Activated T-helper 1 cell treated with Interleukin-2 at 50 U/mL for 16 hours (primary cell): ENCODE results near the gene MSRB2.
"Not testable (repeated sequence)": the region's sequence is repeated elsewhere in the genome, so short reads cannot be mapped to it uniquely, and the experiment has no call there.

Experiments used
- DNase-seq: peaks from one replicate; pipeline ENCODE4 v3.0.0-alpha.2; 2020; ENCODE audit warnings: low read depth

Gene MSRB2

GRCh38 chr10:23070092-23070912 is 25.1 kb upstream of the MSRB2 start:
- not testable (repeated sequence) for DNase-seq

GRCh38 chr10:23070913-23071218 is 24.5 kb upstream of the MSRB2 start:
- DNase-seq, result no peak

GRCh38 chr10:23072593-23072992 is 22.8 kb upstream of the MSRB2 start:
- not testable (repeated sequence) for DNase-seq

- DNase-seq, result no peak
Measured at GRCh38 chr10:23073527-23073926, 21.9 kb upstream of the MSRB2 start.

GRCh38 chr10:23075672-23076071 is 19.7 kb upstream of the MSRB2 start:
- DNase-seq, result no peak

- no peak for DNase-seq
Measured at GRCh38 chr10:23078114-23078513, 17.3 kb upstream of the MSRB2 start.

- no peak for DNase-seq
Measured at GRCh38 chr10:23079700-23080099, 15.7 kb upstream of the MSRB2 start.

GRCh38 chr10:23080262-23080661 is 15.1 kb upstream of the MSRB2 start:
- DNase-seq, result no peak

- DNase-seq, result no peak
Measured at GRCh38 chr10:23081221-23081750, 14.1 kb upstream of the MSRB2 start.

GRCh38 chr10:23081891-23082290 is 13.5 kb upstream of the MSRB2 start:
- no peak for DNase-seq

- DNase-seq, result no peak
Measured at GRCh38 chr10:23088609-23089008, 6.8 kb upstream of the MSRB2 start.

GRCh38 chr10:23094786-23095403 is 484 bp upstream of the MSRB2 start:
- DNase-seq, result no peak

GRCh38 chr10:23095966-23096801 is 805 bp downstream of the MSRB2 start:
- peak; percentile 2 for DNase-seq

- DNase-seq, result no peak
Measured at GRCh38 chr10:23096802-23097549, 1.6 kb downstream of the MSRB2 start.

GRCh38 chr10:23099079-23099478 is 3.7 kb downstream of the MSRB2 start:
- no peak for DNase-seq

GRCh38 chr10:23099816-23100215 is 4.4 kb downstream of the MSRB2 start:
- DNase-seq, result no peak

- no peak for DNase-seq
Measured at GRCh38 chr10:23100331-23101030, 5.1 kb downstream of the MSRB2 start.

GRCh38 chr10:23106331-23107072 is 11.1 kb downstream of the MSRB2 start:
- no peak for DNase-seq

- DNase-seq, result no peak
Measured at GRCh38 chr10:23110722-23111516, 15.5 kb downstream of the MSRB2 start.
